GM23248 (cell line): ENCODE data around the gene VPS35L.

ENCODE experiments used
- EZH2 ChIP-seq: fragments of 200-600 bp; sonication (generic); IDR thresholded peaks from 2 replicates; pipeline ENCODE4 v1.6.1; 2018; ENCODE audit warnings: antibody characterized with exemption, mild to moderate bottlenecking; ENCODE audit not compliant: insufficient read depth, poor library complexity, severe bottlenecking
- EZH2phosphoT487 ChIP-seq: fragments of 200-600 bp; sonication (generic); IDR thresholded peaks from 2 replicates; pipeline ENCODE4 v1.6.1; 2018; ENCODE audit warnings: antibody characterized with exemption, moderate library complexity, mild to moderate bottlenecking, low read depth; ENCODE audit not compliant: insufficient read depth

- TF ChIP-seq EZH2 = no peak
- TF ChIP-seq EZH2phosphoT487 = no peak
Measured at GRCh38 chr16:19654147-19654546, 98.6 kb downstream of the VPS35L start.
